CD14-positive monocyte (primary cell): ENCODE measurements around the gene PLOD2. TPM values are rescaled to one million over a fixed set of nuclear protein-coding genes. Genes with fewer than 3 reads are reported as not detected.
"Not testable (repeated sequence)": the region's sequence is repeated elsewhere in the genome, so short reads cannot be mapped to it uniquely, and the experiment has no call there.

Experiments used
- DNase-seq, 3 donors: peaks; one replicate each; pipeline ENCODE4 v3.0.0-alpha.2; 2011 to 2022
- H2AFZ ChIP-seq: 2 replicates; pipeline ENCODE4 v1.6.0; 2012; ENCODE audit warnings: mild to moderate bottlenecking, low read depth, low read length, inconsistent platforms; ENCODE audit not compliant: insufficient read depth, poor library complexity, severe bottlenecking
- H3K27ac ChIP-seq, 2 donors: 1 replicate in 1 of 2; 2 replicates in 1 of 2; pipeline ENCODE4 v1.5.1; 2012 to 2013; ENCODE audit warnings: low read length in 2 of 2, control low read depth in 1 of 2, inconsistent platforms in 1 of 2, low read depth in 1 of 2, mild to moderate bottlenecking in 1 of 2
- H3K27me3 ChIP-seq, 2 donors: one replicate each; pipeline versions ENCODE4 v1.6.0 to v1.6.1; 2011 to 2013; ENCODE audit warnings: low read length in 2 of 2; ENCODE audit not compliant: control insufficient read depth in 2 of 2, insufficient read depth in 2 of 2
- H3K36me3 ChIP-seq, 2 donors: replicated peaks in 1 of 2; 1 replicate in 1 of 2; 2 replicates in 1 of 2; pipeline versions ENCODE4 v1.5.1 to v1.6.1; 2012 to 2013; ENCODE audit warnings: low read length in 2 of 2, control low read depth in 1 of 2, inconsistent platforms in 1 of 2, mild to moderate bottlenecking in 1 of 2; ENCODE audit not compliant: insufficient read depth in 2 of 2, control insufficient read depth in 1 of 2
- H3K4me1 ChIP-seq, 2 donors: 1 replicate in 1 of 2; 2 replicates in 1 of 2; pipeline versions ENCODE4 v1.5.1 to v1.6.1; 2012 to 2013; ENCODE audit warnings: low read length in 2 of 2, control low read depth in 1 of 2, inconsistent platforms in 1 of 2, mild to moderate bottlenecking in 1 of 2, moderate library complexity in 1 of 2; ENCODE audit not compliant: insufficient read depth in 2 of 2, control insufficient read depth in 1 of 2
- H3K4me2 ChIP-seq: replicated peaks from 2 replicates; pipeline ENCODE3; 2012; ENCODE audit warnings: low read length, moderate library complexity, mild to moderate bottlenecking; ENCODE audit not compliant: poor library complexity, severe bottlenecking; ENCODE audit errors: extremely low read depth
- H3K4me3 ChIP-seq, 3 experiments: fragments of 200-600 bp in 1 of 3; sonication (generic) in 1 of 3; replicated peaks in 1 of 3; 1 replicate in 2 of 3; 2 replicates in 1 of 3; pipeline ENCODE4 v1.5.1; 2011 to 2013; ENCODE audit warnings: low read length in 3 of 3, mild to moderate bottlenecking in 3 of 3, control low read depth in 2 of 3, low read depth in 2 of 3, inconsistent platforms in 1 of 3, moderate library complexity in 1 of 3
- H3K79me2 ChIP-seq: 2 replicates; pipeline ENCODE4 v1.6.0; 2012; ENCODE audit warnings: mild to moderate bottlenecking, control low read depth, inconsistent platforms, low read length, moderate library complexity; ENCODE audit not compliant: insufficient read depth
- H3K9ac ChIP-seq: 2 replicates; pipeline ENCODE4 v1.6.0; 2017; ENCODE audit warnings: low read length, mild to moderate bottlenecking; ENCODE audit not compliant: insufficient read depth, poor library complexity, severe bottlenecking
- H3K9me3 ChIP-seq, 2 donors: replicated peaks in 1 of 2; 1 replicate in 1 of 2; 2 replicates in 1 of 2; pipeline versions ENCODE4 v1.5.1 to v1.6.1; 2012 to 2013; ENCODE audit warnings: low read length in 2 of 2, control low read depth in 1 of 2; ENCODE audit not compliant: control insufficient read depth in 1 of 2, insufficient read depth in 1 of 2
- H4K20me1 ChIP-seq: 2 replicates; pipeline ENCODE4 v1.6.0; 2012; ENCODE audit warnings: mild to moderate bottlenecking, low read length, control low read depth, moderate library complexity; ENCODE audit not compliant: insufficient read depth
- H3K27ac Mint-ChIP-seq, 7 donors: one replicate each; pipeline ENCODE4 v1.8.0; 2020; ENCODE audit warnings: mild to moderate bottlenecking in 7 of 7, mixed read lengths in 7 of 7, moderate library complexity in 6 of 7, inconsistent platforms in 2 of 7
- H3K27me3 Mint-ChIP-seq, 3 donors: one replicate each; pipeline ENCODE4 v1.8.0; 2021 to 2022; ENCODE audit warnings: low read depth in 3 of 3, mild to moderate bottlenecking in 3 of 3, mixed read lengths in 3 of 3, moderate library complexity in 3 of 3, inconsistent platforms in 1 of 3
- H3K36me3 Mint-ChIP-seq, 2 donors: one replicate each; pipeline ENCODE4 v1.8.0; 2020; ENCODE audit warnings: mixed read lengths in 2 of 2, inconsistent platforms in 1 of 2, mild to moderate bottlenecking in 1 of 2
- H3K4me1 Mint-ChIP-seq: one replicate; pipeline ENCODE4 v1.8.0; 2020; ENCODE audit warnings: mild to moderate bottlenecking, mixed read lengths
- H3K4me3 Mint-ChIP-seq, 2 donors: one replicate each; pipeline ENCODE4 v1.8.0; 2020; ENCODE audit warnings: mild to moderate bottlenecking in 2 of 2, mixed read lengths in 2 of 2, moderate library complexity in 1 of 2
- H3K9me3 Mint-ChIP-seq, 7 donors: one replicate each; pipeline ENCODE4 v1.8.0; 2020 to 2022; ENCODE audit warnings: mixed read lengths in 7 of 7, mild to moderate bottlenecking in 6 of 7, moderate library complexity in 6 of 7, inconsistent platforms in 2 of 7
- CTCF ChIP-seq: fragments of 200-600 bp; IDR thresholded peaks from one replicate; pipeline ENCODE4 v1.8.0; 2022; ENCODE audit warnings: antibody characterized with exemption, mild to moderate bottlenecking
- WGBS: methylation state at CpG from one replicate; pipeline ENCODE4 v1.1.5; 2013; ENCODE audit warnings: missing lambda C conversion rate; ENCODE audit not compliant: insufficient coverage; 5-methylcytosine and 5-hydroxymethylcytosine counted together
- intact Hi-C, 2 donors: fragments of 100-400 bp; cut with micrococcal nuclease; formaldehyde crosslinking; loops; one replicate each; pipeline versions ENCODE4 v1.15.0 to v1.15.1; 2023
- polyA plus RNA-seq, 3 donors: library from polyadenylated mRNA; depleted of rRNA in 1 of 3; unstranded in 2 of 3; stranded (reverse) in 1 of 3; fragments of 300-500 nt in 2 of 3; fragments of >200 nt in 1 of 3; fragmentation: Illumina TruSeq in 2 of 3; gene quantifications; 1 replicate in 2 of 3; 2 replicates in 1 of 3; pipeline ENCODE4 v1.2.3, GENCODE V29; 2012 to 2021

PLOD2 gene
- polyA plus RNA-seq, 3 donors: not detected

- H3K36me3 ChIP-seq: no peaks in the 10 kb centered on the region
- H3K4me2 ChIP-seq: no peak overlapping the region
- no peak overlapping the region for H3K9ac ChIP-seq
- no peaks in the 10 kb centered on the region for H3K27me3 Mint-ChIP-seq
- no peak for TF ChIP-seq CTCF
- no CpG with 5 or more reads among the region's 2 CpGs for WGBS
- H3K4me3 Mint-ChIP-seq: no peak overlapping the region
- no peaks in the 10 kb centered on the region for H3K79me2 ChIP-seq
- intact Hi-C loops: no loop called here
- H3K9me3 Mint-ChIP-seq: peaks cover 15 to 28% (median 19%) of the 10 kb centered on the region in 7 donors
- no peaks in the 10 kb centered on the region for H3K4me1 ChIP-seq
- H3K9me3 ChIP-seq: peaks cover 4 to 14% of the 10 kb centered on the region in 2 donors
- H3K27ac Mint-ChIP-seq: no peak overlapping the region
- no peak overlapping the region for H2AFZ ChIP-seq
- no peaks in the 10 kb centered on the region for H4K20me1 ChIP-seq
- no peaks in the 10 kb centered on the region for H3K36me3 Mint-ChIP-seq
- DNase-seq: no peak
- H3K4me3 ChIP-seq: no peak overlapping the region
- H3K27ac ChIP-seq: no peak overlapping the region
- no peaks in the 10 kb centered on the region for H3K27me3 ChIP-seq
- no peaks in the 10 kb centered on the region for H3K4me1 Mint-ChIP-seq
Measured at GRCh38 chr3:146117406-146118285, 43.3 kb downstream of the PLOD2 start.

- Histone ChIP-seq H3K9ac (no peak overlapping the region), H3K4me2 (no peak overlapping the region), H3K36me3 (no peaks in the 10 kb centered on the region), H3K27ac (no peak overlapping the region), H3K9me3 (peaks cover 9 to 19% of the 10 kb centered on the region in 2 donors), H3K4me3 (no peak overlapping the region), H4K20me1 (no peaks in the 10 kb centered on the region), H3K27me3 (no peaks in the 10 kb centered on the region), H3K4me1 (no peaks in the 10 kb centered on the region), H2AFZ (no peak overlapping the region), H3K79me2 (no peaks in the 10 kb centered on the region)
- Mint-ChIP-seq H3K36me3 (no peaks in the 10 kb centered on the region), H3K27ac (no peak overlapping the region), H3K4me3 (no peak overlapping the region), H3K4me1 (no peaks in the 10 kb centered on the region), H3K27me3 (no peaks in the 10 kb centered on the region), H3K9me3 (peaks cover 19 to 31% (median 24%) of the 10 kb centered on the region in 7 donors)
- 100% methylated on average over 1 of the region's 1 CpG for WGBS
- TF ChIP-seq CTCF: no peak
- no peak for DNase-seq
- intact Hi-C loops: no loop called here
Measured at GRCh38 chr3:146115619-146116018, 45.4 kb downstream of the PLOD2 start.

GRCh38 chr3:146113804-146114203 is 47.2 kb downstream of the PLOD2 start:
- H3K4me1 Mint-ChIP-seq, H3K27ac ChIP-seq, H3K27me3 ChIP-seq, H3K79me2 ChIP-seq, H3K4me3 ChIP-seq, H2AFZ ChIP-seq, H3K27me3 Mint-ChIP-seq, H4K20me1 ChIP-seq, DNase-seq, H3K9ac ChIP-seq, H3K36me3 Mint-ChIP-seq, intact Hi-C loops, H3K4me2 ChIP-seq, H3K27ac Mint-ChIP-seq, H3K4me1 ChIP-seq, H3K4me3 Mint-ChIP-seq, H3K36me3 ChIP-seq: not testable (repeated sequence)
- 83% methylated on average over 1 of the region's 12 CpGs for WGBS
- H3K9me3 ChIP-seq: peaks cover 9 to 19% of the 10 kb centered on the region in 2 donors
- H3K9me3 Mint-ChIP-seq: peaks cover 19 to 29% (median 22%) of the 10 kb centered on the region in 7 donors
